Neural cell (in vitro differentiated cells): Measurements from ENCODE around the gene OR2L8. TPM values are rescaled to one million over a fixed set of nuclear protein-coding genes. Genes with fewer than 3 reads are reported as not detected.

ENCODE experiments used
- H2AFZ ChIP-seq: fragments of 200-600, 300-800 bp; sonication (generic), shearing (Covaris generic); 2 replicates; pipeline ENCODE4 v1.6.0; 2014; ENCODE audit warnings: low read depth, mild to moderate bottlenecking, antibody characterized with exemption, low read length, moderate library complexity
- H3F3A ChIP-seq: fragments of 200-600 bp; shearing (Covaris generic); 2 replicates; pipeline ENCODE4 v1.6.1; 2016; ENCODE audit warnings: mild to moderate bottlenecking, moderate library complexity, mixed read lengths, antibody characterized with exemption, low read length; ENCODE audit not compliant: insufficient read depth, poor library complexity, severe bottlenecking
- H3K27ac ChIP-seq: fragments of 200-600, 300-800 bp; sonication (generic), shearing (Covaris generic); 2 replicates; pipeline ENCODE4 v1.5.1; 2014; ENCODE audit warnings: mild to moderate bottlenecking, low read length, moderate library complexity
- H3K27me3 ChIP-seq: fragments of 300-800, 200-600 bp; sonication (generic), shearing (Covaris generic); 2 replicates; pipeline ENCODE4 v1.6.0; 2014; ENCODE audit warnings: mild to moderate bottlenecking, low read depth, low read length, moderate library complexity; ENCODE audit not compliant: insufficient read depth
- H3K36me3 ChIP-seq: fragments of 300-800, 200-600 bp; sonication (generic), shearing (Covaris generic); 2 replicates; pipeline ENCODE4 v1.5.1; 2014; ENCODE audit warnings: mild to moderate bottlenecking, antibody characterized with exemption, low read length, moderate library complexity; ENCODE audit not compliant: insufficient read depth
- H3K4me2 ChIP-seq: fragments of 300-800, 200-600 bp; sonication (generic), shearing (Covaris generic); 2 replicates; pipeline ENCODE4 v1.6.0; 2014; ENCODE audit warnings: mild to moderate bottlenecking, low read length
- H3K4me3 ChIP-seq: fragments of 300-800, 200-600 bp; sonication (generic), shearing (Covaris generic); 2 replicates; pipeline ENCODE4 v1.5.1; 2014; ENCODE audit warnings: mild to moderate bottlenecking, low read length, moderate library complexity
- H3K79me2 ChIP-seq: fragments of 200-600 bp; shearing (Covaris generic); replicated peaks from 2 replicates; pipeline ENCODE4 v1.6.0; 2014; ENCODE audit warnings: mild to moderate bottlenecking, low read length, moderate library complexity; ENCODE audit not compliant: insufficient read depth
- H3K9ac ChIP-seq: fragments of 300-800, 200-600 bp; sonication (generic), shearing (Covaris generic); 2 replicates; pipeline ENCODE4 v1.6.1; 2016; ENCODE audit warnings: mild to moderate bottlenecking, low read length, mixed read lengths
- H3K9me2 ChIP-seq: fragments of 200-600 bp; shearing (Covaris generic); 2 replicates; pipeline ENCODE4 v1.6.1; 2016; ENCODE audit warnings: mild to moderate bottlenecking, low read length, mixed read lengths; ENCODE audit not compliant: insufficient read depth
- H3K9me3 ChIP-seq: fragments of 200-600, 300-800 bp; sonication (generic), shearing (Covaris generic); 2 replicates; pipeline ENCODE4 v1.6.1; 2016; ENCODE audit warnings: mild to moderate bottlenecking, mixed run types, low read length, moderate library complexity, mixed read lengths
- H4K20me1 ChIP-seq: fragments of 200-600 bp; shearing (Covaris generic); 2 replicates; pipeline ENCODE4 v1.6.1; 2016; ENCODE audit warnings: mild to moderate bottlenecking, mixed run types; ENCODE audit not compliant: insufficient read depth
- CTCF ChIP-seq: fragments of 450-650 bp; IDR thresholded peaks from 2 replicates; pipeline ENCODE4 v1.5.1; 2014; ENCODE audit warnings: antibody characterized with exemption, mild to moderate bottlenecking, moderate library complexity; ENCODE audit not compliant: poor library complexity, severe bottlenecking
- EP300 ChIP-seq: fragments of 450-650 bp; conservative IDR thresholded peaks from 2 replicates; pipeline ENCODE4 v1.6.1; 2014; ENCODE audit warnings: antibody characterized with exemption, mild to moderate bottlenecking, moderate library complexity; ENCODE audit not compliant: poor library complexity, severe bottlenecking
- EZH2 ChIP-seq: fragments of 200-600, 300-800 bp; shearing (Covaris generic), sonication (generic); IDR thresholded peaks from 2 replicates; pipeline ENCODE4 v1.6.1; 2014; ENCODE audit warnings: antibody characterized with exemption, low read length, borderline replicate concordance, mild to moderate bottlenecking; ENCODE audit not compliant: insufficient read depth, poor library complexity, severe bottlenecking
- MXI1 ChIP-seq: fragments of 450-650 bp; conservative IDR thresholded peaks from 2 replicates; pipeline ENCODE4 v1.6.1; 2014; ENCODE audit warnings: antibody characterized with exemption, mild to moderate bottlenecking; ENCODE audit not compliant: poor library complexity, severe bottlenecking
- POLR2AphosphoS5 ChIP-seq: IDR thresholded peaks from 2 replicates; pipeline ENCODE4 v1.6.1; 2012
- RAD21 ChIP-seq: fragments of 450-650 bp; conservative IDR thresholded peaks from 2 replicates; pipeline ENCODE4 v1.6.1; 2014; ENCODE audit warnings: antibody characterized with exemption, mild to moderate bottlenecking, moderate library complexity
- REST ChIP-seq: IDR thresholded peaks from 2 replicates; pipeline ENCODE4 v1.6.1; 2012; ENCODE audit warnings: borderline replicate concordance
- SMC3 ChIP-seq: fragments of 450-650 bp; conservative IDR thresholded peaks from 2 replicates; pipeline ENCODE4 v1.6.1; 2014; ENCODE audit warnings: antibody characterized with exemption, mild to moderate bottlenecking, moderate library complexity; ENCODE audit not compliant: poor library complexity
- TAF1 ChIP-seq: IDR thresholded peaks from 2 replicates; pipeline ENCODE4 v1.6.1; 2012; ENCODE audit warnings: low read depth
- polyA plus RNA-seq: library from polyadenylated mRNA; depleted of rRNA; stranded (reverse); fragments of >200 nt; gene quantifications from 2 replicates; pipeline ENCODE4 v1.2.3, GENCODE V29; 2014

The OR2L8 gene
- polyA plus RNA-seq, 1 donor from 2014 or later, result not detected

- H3K27me3 ChIP-seq, result no peaks in the 10 kb centered on the region
- H3K4me2 ChIP-seq, result no peak overlapping the region
- no peaks in the 10 kb centered on the region for H3K9me3 ChIP-seq
- no peaks in the 10 kb centered on the region for H3K79me2 ChIP-seq
- no peak overlapping the region for H2AFZ ChIP-seq
- no peaks in the 10 kb centered on the region for H3F3A ChIP-seq
- no peak overlapping the region for H3K27ac ChIP-seq
- H3K36me3 ChIP-seq, result no peaks in the 10 kb centered on the region
- H4K20me1 ChIP-seq, result no peaks in the 10 kb centered on the region
- no peak overlapping the region for H3K4me3 ChIP-seq
- TF ChIP-seq TAF1 (no peak), CTCF (no peak), EZH2 (no peak), RAD21 (no peak), SMC3 (no peak), REST (no peak), EP300 (no peak), POLR2AphosphoS5 (no peak), MXI1 (no peak)
- no peak overlapping the region for H3K9ac ChIP-seq
- H3K9me2 ChIP-seq, result no peaks in the 10 kb centered on the region
These were observed 14.4 kb downstream of the OR2L8 start for GRCh38 chr1:247962911-247963588.

- no peaks in the 10 kb centered on the region for H3K9me2 ChIP-seq
- H3K4me2 ChIP-seq, result no peak within 1 kb of the TSS
- no peak within 1 kb of the TSS for H3K4me3 ChIP-seq
- H3K9ac ChIP-seq, result no peak within 1 kb of the TSS
- H3K27me3 ChIP-seq, result no peaks in the 10 kb centered on the region
- H3K27ac ChIP-seq, result no peak within 1 kb of the TSS
- H3F3A ChIP-seq, result no peaks in the 10 kb centered on the region
- no peaks in the 10 kb centered on the region for H3K36me3 ChIP-seq
- no peaks in the 10 kb centered on the region for H3K79me2 ChIP-seq
- no peak within 1 kb of the TSS for H2AFZ ChIP-seq
- no peak for TF ChIP-seq POLR2AphosphoS5
- no peak for TF ChIP-seq REST
- TF ChIP-seq MXI1, result no peak
- TF ChIP-seq RAD21, result no peak
- no peak for TF ChIP-seq CTCF
- H3K9me3 ChIP-seq, result no peaks in the 10 kb centered on the region
- H4K20me1 ChIP-seq, result no peaks in the 10 kb centered on the region
These were observed 16.3 kb downstream of the OR2L8 start, which contains the start of gene OR2AK2 for GRCh38 chr1:247964933-247965332. TSS of gene OR2AK2 (plus strand) at chr1:247965233. CDS start at chr1:247965377, 144 bp downstream.
